Astrocyte of the spinal cord (primary cell): ENCODE data around the gene STARD5.

Experiments
- DNase-seq: peaks from one replicate; pipeline ENCODE4 v3.0.0; 2011; ENCODE audit warnings: low read depth, low spot score
- H3K4me3 ChIP-seq: 2 replicates; pipeline ENCODE4 v1.5.1; 2011; ENCODE audit warnings: low read depth, mild to moderate bottlenecking, low read length, moderate library complexity
- CTCF ChIP-seq: IDR thresholded peaks from 2 replicates; pipeline ENCODE4 v1.5.1; 2012; ENCODE audit warnings: low read depth, mild to moderate bottlenecking, low read length, inconsistent platforms
- in situ Hi-C: cut with HindIII; loops from 2 replicates; pipeline ENCODE4 v1.10.0; 2017; ENCODE audit warnings: low sequenced_read_pairs

The STARD5 gene

GRCh38 chr15:81296673-81297072 is 27.3 kb downstream of the STARD5 start:
- DNase-seq: no peak
- no peak for TF ChIP-seq CTCF
- no peak overlapping the region for H3K4me3 ChIP-seq
- in situ Hi-C loops: no loop called here

GRCh38 chr15:81296186-81296585 is 27.8 kb downstream of the STARD5 start:
- H3K4me3 ChIP-seq: no peak overlapping the region
- in situ Hi-C loops: no loop called here
- TF ChIP-seq CTCF: no peak
- no peak for DNase-seq

GRCh38 chr15:81295486-81296121 is 28.3 kb downstream of the STARD5 start:
- no peak for DNase-seq
- in situ Hi-C loops: no loop called here
- no peak for TF ChIP-seq CTCF
- H3K4me3 ChIP-seq: no peak overlapping the region

GRCh38 chr15:81294516-81294880 is 29.4 kb downstream of the STARD5 start:
- no peak overlapping the region for H3K4me3 ChIP-seq
- TF ChIP-seq CTCF: no peak
- in situ Hi-C loops: no loop called here
- DNase-seq: no peak

- in situ Hi-C loops: no loop called here
- no peak overlapping the region for H3K4me3 ChIP-seq
- no peak for DNase-seq
- TF ChIP-seq CTCF: no peak
Observed at GRCh38 chr15:81293728-81294515, 30.0 kb downstream of the STARD5 start.

GRCh38 chr15:81292523-81293001 is 31.4 kb downstream of the STARD5 start:
- DNase-seq: no peak
- no peak overlapping the region for H3K4me3 ChIP-seq
- no peak for TF ChIP-seq CTCF
- in situ Hi-C loops: no loop called here
